Stimulated activated naive CD8-positive, alpha-beta T cell treated with anti-CD3 and anti-CD28 coated beads, Interleukin-15, Interleukin-2, amounts not matched to agents 100 ng/mL and 50 ng/mL, for 24 hours (primary cell): ENCODE results near the gene MAGED1.

Source experiments
- H3K27ac Mint-ChIP-seq: one replicate; pipeline ENCODE4 v1.8.0; 2021; ENCODE audit warnings: mild to moderate bottlenecking, mixed read lengths
- H3K27me3 Mint-ChIP-seq: one replicate; pipeline ENCODE4 v1.8.0; 2021; ENCODE audit warnings: mixed read lengths
- H3K36me3 Mint-ChIP-seq: one replicate; pipeline ENCODE4 v1.8.0; 2021; ENCODE audit warnings: low read depth, mixed read lengths
- H3K4me1 Mint-ChIP-seq: one replicate; pipeline ENCODE4 v1.8.0; 2021; ENCODE audit warnings: low read depth, mixed read lengths
- H3K4me3 Mint-ChIP-seq: one replicate; pipeline ENCODE4 v1.8.0; 2021; ENCODE audit warnings: mild to moderate bottlenecking, mixed read lengths
- H3K9me3 Mint-ChIP-seq: one replicate; pipeline ENCODE4 v1.8.0; 2021; ENCODE audit warnings: mixed read lengths

The MAGED1 gene, protein sequence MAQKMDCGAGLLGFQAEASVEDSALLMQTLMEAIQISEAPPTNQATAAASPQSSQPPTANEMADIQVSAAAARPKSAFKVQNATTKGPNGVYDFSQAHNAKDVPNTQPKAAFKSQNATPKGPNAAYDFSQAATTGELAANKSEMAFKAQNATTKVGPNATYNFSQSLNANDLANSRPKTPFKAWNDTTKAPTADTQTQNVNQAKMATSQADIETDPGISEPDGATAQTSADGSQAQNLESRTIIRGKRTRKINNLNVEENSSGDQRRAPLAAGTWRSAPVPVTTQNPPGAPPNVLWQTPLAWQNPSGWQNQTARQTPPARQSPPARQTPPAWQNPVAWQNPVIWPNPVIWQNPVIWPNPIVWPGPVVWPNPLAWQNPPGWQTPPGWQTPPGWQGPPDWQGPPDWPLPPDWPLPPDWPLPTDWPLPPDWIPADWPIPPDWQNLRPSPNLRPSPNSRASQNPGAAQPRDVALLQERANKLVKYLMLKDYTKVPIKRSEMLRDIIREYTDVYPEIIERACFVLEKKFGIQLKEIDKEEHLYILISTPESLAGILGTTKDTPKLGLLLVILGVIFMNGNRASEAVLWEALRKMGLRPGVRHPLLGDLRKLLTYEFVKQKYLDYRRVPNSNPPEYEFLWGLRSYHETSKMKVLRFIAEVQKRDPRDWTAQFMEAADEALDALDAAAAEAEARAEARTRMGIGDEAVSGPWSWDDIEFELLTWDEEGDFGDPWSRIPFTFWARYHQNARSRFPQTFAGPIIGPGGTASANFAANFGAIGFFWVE

DNA sequence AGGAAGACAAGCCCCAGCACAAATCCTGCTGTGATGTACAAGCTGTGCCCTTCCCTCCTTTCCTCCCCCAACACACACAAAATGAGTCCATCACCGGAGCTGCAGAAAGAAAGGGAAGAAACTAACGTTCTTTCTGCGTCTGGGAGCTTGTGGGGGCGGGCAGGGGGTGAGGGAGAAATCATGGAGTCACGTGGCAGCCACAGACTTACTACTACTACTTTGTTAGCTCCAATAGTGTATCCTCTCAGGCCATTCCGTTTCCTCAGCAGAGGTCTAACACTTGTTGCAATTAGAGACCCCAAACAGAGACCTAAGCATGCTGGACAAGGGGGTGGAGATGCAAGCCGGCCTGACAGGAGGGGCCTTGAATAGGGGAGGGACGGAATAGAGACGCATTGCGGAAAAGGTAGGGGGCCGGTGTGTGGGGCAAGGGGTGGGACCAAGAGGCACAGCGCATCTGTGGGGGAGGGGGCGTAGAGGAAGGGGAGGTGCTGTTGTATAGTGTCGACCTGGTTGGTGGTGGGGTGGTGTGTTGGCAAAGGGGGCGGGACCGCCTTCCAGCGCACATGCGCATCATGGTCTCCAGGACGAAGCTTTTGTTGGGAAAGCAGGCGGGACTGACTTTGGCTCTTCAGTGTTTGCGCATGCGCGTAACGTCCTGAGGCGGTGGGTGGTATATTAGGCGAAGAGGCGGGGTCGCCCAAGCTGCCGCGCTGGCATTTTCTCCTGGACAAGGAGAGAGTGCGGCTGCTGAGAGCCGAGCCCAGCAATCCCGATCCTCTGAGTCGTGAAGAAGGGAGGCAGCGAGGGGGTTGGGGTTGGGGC is at the start of gene MAGED1:
Gene MAGED1 (plus strand): TSS at position 703 of the 825 bp plus-strand sequence. CDS start 682 bp downstream, outside the sequence.
- peaks cover 8% of the 10 kb centered on the region for H3K4me1 Mint-ChIP-seq
- H3K9me3 Mint-ChIP-seq: no peaks in the 10 kb centered on the region
- H3K27me3 Mint-ChIP-seq: no peaks in the 10 kb centered on the region
- peak within 1 kb of the TSS; percentile 82 for H3K27ac Mint-ChIP-seq
- H3K36me3 Mint-ChIP-seq: peaks cover 7% of the 10 kb centered on the region
- H3K4me3 Mint-ChIP-seq: peak within 1 kb of the TSS; percentile 92

DNA sequence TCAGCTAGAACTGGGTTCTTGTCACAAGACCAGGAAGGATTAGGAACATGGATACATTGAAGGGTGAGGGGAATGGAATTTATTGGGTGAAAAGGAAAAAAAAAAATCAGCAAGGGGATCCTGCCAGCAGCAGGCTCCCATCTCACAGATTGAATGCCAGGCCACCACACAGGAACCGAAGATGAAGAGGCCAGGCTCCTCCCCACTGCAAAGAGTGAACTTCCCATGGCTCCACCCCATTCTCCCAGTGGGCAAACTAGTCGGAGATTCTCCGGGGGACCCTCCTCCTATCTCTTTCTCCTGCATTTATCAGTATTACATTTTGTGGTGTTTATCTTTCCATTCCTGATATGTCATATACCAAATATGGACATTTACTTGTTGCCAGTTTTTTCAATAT is 46.0 kb upstream of the MAGED1 start:
- Mint-ChIP-seq H3K4me1 (peaks cover 3% of the 10 kb centered on the region), H3K36me3 (peaks cover 38% of the 10 kb centered on the region)

GRCh38 chrX:51851507-51852085 is 41.8 kb upstream of the MAGED1 start:
- peaks cover 8% of the 10 kb centered on the region for H3K9me3 Mint-ChIP-seq
- peaks cover 3% of the 10 kb centered on the region for H3K4me1 Mint-ChIP-seq
- peaks cover 57% of the 10 kb centered on the region for H3K36me3 Mint-ChIP-seq
- no peaks in the 10 kb centered on the region for H3K27me3 Mint-ChIP-seq
- no peak overlapping the region for H3K4me3 Mint-ChIP-seq
- H3K27ac Mint-ChIP-seq: no peak overlapping the region

More for the DNA sequence above, 46.0 kb upstream of the MAGED1 start:
- H3K9me3 Mint-ChIP-seq: peaks cover 4% of the 10 kb centered on the region
- H3K27me3 Mint-ChIP-seq: no peaks in the 10 kb centered on the region
- no peak overlapping the region for H3K27ac Mint-ChIP-seq
- H3K4me3 Mint-ChIP-seq: no peak overlapping the region

DNA sequence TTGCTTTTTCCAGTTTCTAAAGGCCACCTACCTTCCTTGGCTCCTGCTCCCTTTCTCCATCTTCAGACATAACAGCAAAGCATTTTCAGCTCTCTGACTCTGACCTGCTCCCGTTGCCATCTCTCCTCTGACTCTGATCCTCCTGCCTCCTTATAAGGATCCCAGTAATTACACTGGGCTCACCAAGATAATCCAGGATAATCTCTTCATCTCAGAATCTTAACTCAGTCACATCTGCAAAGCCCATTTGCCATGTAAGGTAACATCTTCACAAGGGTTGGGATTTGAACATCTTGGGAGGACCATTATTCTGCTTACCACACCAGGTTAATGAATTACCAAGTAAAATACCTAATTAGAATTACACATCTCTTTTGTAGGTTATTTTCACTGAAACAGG is 41.3 kb upstream of the MAGED1 start:
- H3K4me3 Mint-ChIP-seq: no peak overlapping the region
- H3K9me3 Mint-ChIP-seq: peaks cover 9% of the 10 kb centered on the region
- H3K27ac Mint-ChIP-seq: no peak overlapping the region
- H3K4me1 Mint-ChIP-seq: peaks cover 3% of the 10 kb centered on the region
- peaks cover 59% of the 10 kb centered on the region for H3K36me3 Mint-ChIP-seq
- no peaks in the 10 kb centered on the region for H3K27me3 Mint-ChIP-seq

DNA sequence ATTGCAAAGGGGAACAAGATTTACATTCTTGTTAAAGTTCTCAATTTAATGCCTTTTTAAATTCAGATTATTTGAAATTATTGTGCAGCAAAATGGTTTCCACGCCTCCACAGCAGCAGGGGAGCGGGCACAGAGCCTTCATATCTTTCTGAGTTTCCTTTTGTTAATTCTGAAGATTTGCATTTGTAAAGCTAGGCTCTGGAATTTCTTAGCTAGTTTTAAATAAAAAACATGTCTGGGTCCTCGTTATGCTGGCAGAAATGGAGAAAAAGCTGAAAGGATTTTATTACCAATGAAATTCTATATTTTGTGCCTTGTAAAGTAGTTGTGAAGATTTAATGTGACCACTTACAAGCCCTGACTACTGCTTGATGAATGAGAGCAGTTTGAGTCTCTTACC is 40.8 kb upstream of the MAGED1 start:
- Mint-ChIP-seq H3K4me1 (peaks cover 3% of the 10 kb centered on the region), H3K36me3 (peaks cover 61% of the 10 kb centered on the region), H3K9me3 (peaks cover 12% of the 10 kb centered on the region), H3K4me3 (no peak overlapping the region), H3K27ac (no peak overlapping the region), H3K27me3 (no peaks in the 10 kb centered on the region)

DNA sequence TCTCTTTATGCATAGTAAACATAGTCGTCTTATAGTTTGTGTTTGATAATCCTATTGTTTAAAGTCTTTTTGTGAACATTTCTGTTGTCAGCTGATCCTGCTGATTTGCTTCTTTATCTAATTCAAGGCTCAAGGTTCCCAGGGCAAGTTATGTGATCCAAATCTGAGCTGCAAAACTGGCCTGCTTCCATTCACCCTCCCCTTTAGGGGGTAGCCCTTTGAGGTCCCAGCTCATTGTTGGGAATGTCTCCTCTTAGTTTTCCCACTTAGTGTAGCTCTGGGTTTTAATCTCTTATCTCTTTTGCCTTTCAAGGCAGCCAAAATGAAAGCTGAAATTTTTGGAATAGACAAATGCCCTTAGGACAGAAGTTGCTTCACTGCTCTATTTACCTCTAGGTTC is 40.2 kb upstream of the MAGED1 start:
- H3K27me3 Mint-ChIP-seq: no peaks in the 10 kb centered on the region
- no peak overlapping the region for H3K27ac Mint-ChIP-seq
- H3K36me3 Mint-ChIP-seq: peaks cover 60% of the 10 kb centered on the region
- H3K4me1 Mint-ChIP-seq: peaks cover 3% of the 10 kb centered on the region
- peaks cover 12% of the 10 kb centered on the region for H3K9me3 Mint-ChIP-seq
- no peak overlapping the region for H3K4me3 Mint-ChIP-seq

GRCh38 chrX:51855698-51856097 is 37.7 kb upstream of the MAGED1 start:
- peaks cover 69% of the 10 kb centered on the region for H3K36me3 Mint-ChIP-seq
- no peaks in the 10 kb centered on the region for H3K27me3 Mint-ChIP-seq
- H3K27ac Mint-ChIP-seq: no peak overlapping the region
- peaks cover 12% of the 10 kb centered on the region for H3K9me3 Mint-ChIP-seq
- no peak overlapping the region for H3K4me3 Mint-ChIP-seq
- H3K4me1 Mint-ChIP-seq: peaks cover 9% of the 10 kb centered on the region

- no peak overlapping the region for H3K27ac Mint-ChIP-seq
These were observed 36.2 kb upstream of the MAGED1 start for GRCh38 chrX:51857159-51857733.

DNA sequence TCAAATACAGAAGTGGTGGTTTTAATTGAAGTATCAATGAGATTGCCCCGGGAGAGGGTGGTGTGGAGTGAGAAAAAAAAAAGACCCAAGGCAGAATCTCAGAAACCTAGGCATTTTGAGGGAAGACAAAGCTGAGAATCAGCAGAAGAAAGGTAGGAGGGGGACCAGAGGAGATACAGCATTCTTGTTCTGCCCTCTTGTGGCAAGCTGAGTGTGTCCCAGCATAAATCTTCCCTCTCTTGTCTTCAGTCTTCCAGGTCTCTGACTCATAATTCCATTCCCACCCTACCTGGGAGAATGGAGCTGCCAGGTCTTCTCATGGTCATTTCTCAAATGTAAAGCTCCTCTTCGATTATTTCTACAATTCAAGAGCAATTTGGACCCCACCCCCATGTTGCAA is 32.7 kb upstream of the MAGED1 start:
- H3K9me3 Mint-ChIP-seq: peaks cover 10% of the 10 kb centered on the region
- no peak overlapping the region for H3K27ac Mint-ChIP-seq
- H3K36me3 Mint-ChIP-seq: peaks cover 48% of the 10 kb centered on the region
- no peaks in the 10 kb centered on the region for H3K27me3 Mint-ChIP-seq
- H3K4me1 Mint-ChIP-seq: peaks cover 22% of the 10 kb centered on the region
- no peak overlapping the region for H3K4me3 Mint-ChIP-seq

More at GRCh38 chrX:51857159-51857733, 36.2 kb upstream of the MAGED1 start:
- peaks cover 65% of the 10 kb centered on the region for H3K36me3 Mint-ChIP-seq
- H3K27me3 Mint-ChIP-seq: no peaks in the 10 kb centered on the region
- peaks cover 12% of the 10 kb centered on the region for H3K9me3 Mint-ChIP-seq
- H3K4me3 Mint-ChIP-seq: no peak overlapping the region
- peaks cover 6% of the 10 kb centered on the region for H3K4me1 Mint-ChIP-seq

GRCh38 chrX:51862920-51863319 is 30.5 kb upstream of the MAGED1 start:
- Mint-ChIP-seq H3K9me3 (peaks cover 4% of the 10 kb centered on the region), H3K27me3 (no peaks in the 10 kb centered on the region), H3K4me3 (no peak overlapping the region), H3K4me1 (peaks cover 28% of the 10 kb centered on the region), H3K36me3 (peaks cover 31% of the 10 kb centered on the region), H3K27ac (no peak overlapping the region)

- H3K36me3 Mint-ChIP-seq: peaks cover 25% of the 10 kb centered on the region
- no peak overlapping the region for H3K27ac Mint-ChIP-seq
- no peaks in the 10 kb centered on the region for H3K27me3 Mint-ChIP-seq
- peaks cover 23% of the 10 kb centered on the region for H3K4me1 Mint-ChIP-seq
- no peak overlapping the region for H3K4me3 Mint-ChIP-seq
- H3K9me3 Mint-ChIP-seq: peaks cover 4% of the 10 kb centered on the region
These were observed 27.2 kb upstream of the MAGED1 start for GRCh38 chrX:51866210-51866609.

DNA sequence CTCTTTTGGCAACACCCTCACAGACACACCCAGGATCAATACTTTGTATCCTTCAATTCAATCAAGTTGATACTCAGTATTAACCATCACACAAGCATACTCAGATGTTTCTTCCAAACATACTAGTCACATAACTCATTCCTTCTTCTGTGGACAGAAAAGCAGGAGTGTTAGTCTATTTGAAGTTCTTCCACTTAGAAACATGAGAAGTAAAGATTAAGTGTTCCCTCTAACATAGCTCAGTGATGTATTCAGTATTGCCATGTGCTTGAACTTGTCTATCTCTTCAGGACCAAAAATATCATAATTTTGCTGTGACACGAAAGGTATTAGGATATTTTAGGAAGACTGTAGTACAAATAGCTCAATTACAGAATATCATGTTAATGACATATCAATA is 25.8 kb upstream of the MAGED1 start:
- H3K4me1 Mint-ChIP-seq: peaks cover 23% of the 10 kb centered on the region
- H3K9me3 Mint-ChIP-seq: peaks cover 4% of the 10 kb centered on the region
- H3K27ac Mint-ChIP-seq: no peak overlapping the region
- peaks cover 29% of the 10 kb centered on the region for H3K36me3 Mint-ChIP-seq
- H3K4me3 Mint-ChIP-seq: no peak overlapping the region
- H3K27me3 Mint-ChIP-seq: no peaks in the 10 kb centered on the region

DNA sequence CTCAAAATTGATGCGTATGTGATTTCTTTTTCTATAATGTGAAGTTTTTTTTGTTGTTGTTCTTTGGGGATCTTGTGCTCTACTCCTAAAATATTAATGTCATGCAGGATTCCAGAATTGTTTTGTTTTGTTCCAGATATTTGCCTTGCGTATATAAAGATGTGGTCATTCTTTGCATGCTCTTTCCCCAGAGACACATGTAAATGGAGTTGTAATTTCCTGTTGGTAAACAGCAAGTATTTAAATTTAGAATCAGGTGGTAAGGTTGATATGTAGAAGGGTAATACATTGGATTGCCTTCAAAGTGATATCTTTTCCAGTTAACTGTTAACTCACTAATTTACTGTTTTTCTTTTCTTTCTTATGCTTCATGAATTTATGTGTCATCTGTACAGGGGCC is 23.1 kb upstream of the MAGED1 start:
- H3K36me3 Mint-ChIP-seq: peaks cover 20% of the 10 kb centered on the region
- no peaks in the 10 kb centered on the region for H3K9me3 Mint-ChIP-seq
- H3K4me1 Mint-ChIP-seq: peaks cover 15% of the 10 kb centered on the region
- H3K27ac Mint-ChIP-seq: no peak overlapping the region
- H3K4me3 Mint-ChIP-seq: no peak overlapping the region
- H3K27me3 Mint-ChIP-seq: no peaks in the 10 kb centered on the region

DNA sequence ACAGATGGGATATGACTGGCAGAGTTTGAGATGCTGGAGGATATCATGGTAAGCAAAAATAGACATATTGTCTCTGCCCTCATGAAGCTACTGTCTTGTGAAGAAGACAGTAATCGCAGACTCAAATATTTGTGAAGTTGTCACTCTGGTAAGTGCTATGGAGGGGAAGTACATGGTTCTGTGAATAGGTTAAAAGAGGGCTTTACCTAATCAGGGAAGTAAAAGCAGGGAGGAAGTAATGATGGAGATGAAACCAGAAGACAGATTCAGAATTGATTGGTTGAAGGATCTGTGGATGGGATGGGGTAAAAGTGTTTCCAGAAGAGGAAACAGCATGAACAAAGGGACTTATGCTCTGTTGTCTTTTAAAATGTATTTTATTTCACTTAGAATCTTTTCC is 19.3 kb upstream of the MAGED1 start:
- Mint-ChIP-seq H3K27me3 (no peaks in the 10 kb centered on the region), H3K27ac (no peak overlapping the region), H3K9me3 (no peaks in the 10 kb centered on the region), H3K4me3 (no peak overlapping the region), H3K36me3 (peaks cover 15% of the 10 kb centered on the region), H3K4me1 (peaks cover 6% of the 10 kb centered on the region)
